NCI-H2196 treated with DMSO at 0.1 percent for 48 hours (cell line): ENCODE data around the gene KREMEN1.
"Not testable (repeated sequence)": the region's sequence is repeated elsewhere in the genome, so short reads cannot be mapped to it uniquely, and the experiment has no call there.

Experiments used
- DNase-seq: peaks from one replicate; lab custom pipeline; 2025; ENCODE audit not compliant: unreplicated experiment; lab: John Stamatoyannopoulos, UW

The KREMEN1 gene

DNA sequence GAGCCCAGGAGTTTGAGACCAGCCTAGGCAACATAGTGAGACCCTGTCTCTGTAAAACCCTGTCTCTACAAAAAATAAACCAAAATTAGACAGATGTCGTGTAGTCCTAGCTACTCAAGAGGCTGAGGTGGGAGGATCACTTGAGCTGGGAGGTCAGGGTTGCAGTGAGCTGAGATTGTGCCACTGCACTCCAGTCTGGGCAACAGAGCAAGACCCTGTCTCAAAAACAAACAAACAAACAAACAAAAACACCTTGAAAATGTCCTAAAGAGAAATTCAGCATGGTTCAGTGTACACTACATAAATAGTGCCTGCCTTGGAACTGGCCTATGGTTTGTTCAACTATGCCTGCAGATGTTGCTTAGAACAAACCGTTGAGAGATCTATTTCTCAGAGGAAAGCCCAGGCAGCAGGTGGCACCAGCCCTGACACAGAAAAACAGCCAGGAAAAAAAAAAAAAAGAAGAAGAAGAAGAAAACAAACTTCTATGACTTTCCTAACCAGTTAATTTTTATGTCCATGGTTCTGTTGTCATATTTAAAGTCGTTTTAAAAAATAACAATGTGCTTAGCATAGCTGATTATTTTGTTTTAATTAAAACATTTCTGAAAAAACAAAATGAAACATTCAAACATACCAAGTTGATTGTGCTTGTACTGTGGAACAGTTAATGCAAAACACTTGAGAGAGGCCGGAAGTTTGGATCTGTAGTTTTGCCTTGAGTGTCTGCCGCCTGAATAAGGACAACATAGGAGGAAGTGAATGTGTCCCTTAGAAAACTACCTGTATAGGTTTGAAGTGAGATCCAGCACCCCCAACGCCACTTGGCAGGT lies 5.4 kb downstream of the KREMEN1 start:
- no peak for DNase-seq

DNA sequence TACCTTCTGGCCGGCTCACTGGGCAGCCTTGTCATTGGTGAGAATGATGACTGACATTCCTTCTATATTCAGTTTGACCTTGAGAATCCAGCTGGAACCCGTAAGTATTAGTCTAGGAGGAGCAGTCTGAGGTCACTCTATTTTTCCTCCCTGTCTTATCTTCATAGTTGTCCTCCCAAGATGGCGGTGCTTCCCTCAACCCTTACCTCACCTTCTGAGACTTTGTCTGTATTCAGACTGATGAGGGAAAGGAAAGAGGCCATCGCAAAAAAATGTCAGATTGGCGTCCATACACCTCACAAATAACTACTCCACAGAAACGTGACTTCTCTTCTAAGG lies 6.0 kb downstream of the KREMEN1 start:
- DNase-seq: no peak

DNA sequence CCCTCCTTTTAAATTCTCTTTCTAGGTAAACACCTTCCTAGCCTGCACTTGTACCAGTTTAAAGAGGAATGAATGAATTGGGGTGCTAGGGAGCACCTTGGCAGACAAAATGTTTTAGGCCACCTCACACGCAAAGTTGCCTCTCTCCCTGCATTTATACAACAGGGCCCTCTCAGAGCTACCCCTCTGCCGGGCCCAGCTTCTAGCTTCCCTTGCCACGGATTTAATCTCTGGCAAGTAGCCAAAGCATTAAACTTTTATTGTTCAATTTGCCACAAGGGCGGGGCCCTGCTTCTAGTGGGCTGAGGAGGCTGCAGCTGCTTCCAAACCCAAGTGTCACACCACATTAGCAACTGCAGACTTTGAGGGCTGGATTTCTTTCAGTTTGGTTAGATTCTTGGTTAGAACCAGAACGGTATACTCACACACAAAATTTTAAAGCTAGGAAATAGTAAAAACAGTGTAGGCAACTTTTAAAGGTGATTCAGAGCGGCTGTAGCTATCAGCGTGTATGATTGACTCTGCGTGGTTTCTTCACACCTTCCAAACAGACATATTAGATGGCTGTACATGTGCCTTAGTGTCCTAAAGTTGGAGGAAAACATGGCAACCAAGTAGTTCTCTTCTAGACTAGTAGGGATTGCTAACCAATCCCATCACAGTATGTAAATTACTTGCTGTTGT lies 6.5 kb downstream of the KREMEN1 start:
- DNase-seq: no peak

DNA sequence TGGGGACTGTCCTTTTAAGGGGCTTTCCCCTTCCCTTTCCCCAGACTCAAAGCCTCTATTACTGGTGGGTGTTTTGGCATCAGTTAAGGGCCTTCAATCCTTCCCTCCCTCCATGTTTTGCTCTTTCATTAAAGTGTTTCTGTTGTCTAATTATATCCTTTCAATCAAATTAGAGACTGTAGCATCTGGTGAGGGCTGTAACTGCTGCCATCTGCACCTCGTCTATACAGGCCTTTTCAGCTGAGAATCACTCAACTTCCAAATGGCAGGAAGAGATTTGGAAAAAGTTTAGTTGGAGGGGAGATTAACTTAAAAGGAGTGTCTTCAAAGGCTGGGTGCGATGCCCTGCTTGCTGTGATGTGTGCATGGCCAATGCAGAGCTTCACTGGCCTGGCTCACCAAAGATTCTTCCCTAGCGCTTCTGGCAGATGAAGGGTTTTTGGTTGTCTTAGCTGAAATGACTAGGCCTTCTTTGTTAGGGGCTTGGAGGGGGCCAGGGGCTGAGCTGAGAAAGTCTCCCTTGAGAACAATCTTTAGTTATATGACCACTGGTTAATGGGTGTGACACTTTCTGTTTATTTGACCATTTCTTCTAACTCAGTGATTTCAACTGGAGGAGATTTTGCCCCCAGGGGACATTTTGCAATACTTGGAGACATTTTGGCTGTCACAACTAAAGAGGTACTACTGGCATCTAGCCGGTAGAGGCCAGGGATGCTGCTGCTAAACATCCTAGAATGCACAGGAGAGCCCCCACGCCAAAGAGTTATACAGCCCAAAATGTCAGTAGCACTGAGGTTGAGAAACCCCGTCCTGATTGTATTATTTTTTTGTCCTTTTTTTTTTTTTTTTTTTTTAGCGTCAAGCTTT lies 7.5 kb downstream of the KREMEN1 start:
- DNase-seq: no peak

DNA sequence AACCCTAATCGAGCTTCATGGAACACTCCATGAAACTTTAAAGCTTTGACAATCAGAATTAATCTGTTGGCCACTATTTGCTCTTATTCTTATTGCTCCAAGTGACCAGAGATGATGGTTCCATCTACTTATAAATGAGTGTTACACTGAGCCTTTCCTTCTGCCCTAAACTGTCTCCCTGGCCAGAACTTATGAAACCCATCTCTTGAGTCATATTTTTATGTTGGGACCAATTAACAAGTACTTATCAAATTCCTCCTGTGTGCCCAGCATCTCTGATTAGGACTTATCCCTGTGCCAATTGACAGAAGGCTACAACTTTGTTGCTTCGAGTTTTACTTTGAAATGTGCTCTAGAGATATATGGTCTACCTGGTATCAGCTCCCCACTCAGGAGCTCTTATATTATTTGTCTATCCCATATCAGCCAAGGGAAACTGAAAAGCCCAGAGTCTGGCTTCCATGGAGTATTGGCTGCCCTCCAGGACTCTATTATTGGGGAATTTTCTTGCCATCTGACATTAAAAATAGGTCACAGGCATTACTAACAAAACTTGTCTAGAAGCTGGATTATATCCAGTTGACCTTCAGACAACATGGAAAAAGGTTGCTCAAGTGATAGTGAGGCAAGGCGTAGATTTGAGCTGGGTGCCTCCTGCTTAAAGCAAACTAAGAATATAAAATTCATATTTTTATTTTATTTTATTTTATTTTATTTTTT lies 8.8 kb downstream of the KREMEN1 start:
- no peak for DNase-seq

DNA sequence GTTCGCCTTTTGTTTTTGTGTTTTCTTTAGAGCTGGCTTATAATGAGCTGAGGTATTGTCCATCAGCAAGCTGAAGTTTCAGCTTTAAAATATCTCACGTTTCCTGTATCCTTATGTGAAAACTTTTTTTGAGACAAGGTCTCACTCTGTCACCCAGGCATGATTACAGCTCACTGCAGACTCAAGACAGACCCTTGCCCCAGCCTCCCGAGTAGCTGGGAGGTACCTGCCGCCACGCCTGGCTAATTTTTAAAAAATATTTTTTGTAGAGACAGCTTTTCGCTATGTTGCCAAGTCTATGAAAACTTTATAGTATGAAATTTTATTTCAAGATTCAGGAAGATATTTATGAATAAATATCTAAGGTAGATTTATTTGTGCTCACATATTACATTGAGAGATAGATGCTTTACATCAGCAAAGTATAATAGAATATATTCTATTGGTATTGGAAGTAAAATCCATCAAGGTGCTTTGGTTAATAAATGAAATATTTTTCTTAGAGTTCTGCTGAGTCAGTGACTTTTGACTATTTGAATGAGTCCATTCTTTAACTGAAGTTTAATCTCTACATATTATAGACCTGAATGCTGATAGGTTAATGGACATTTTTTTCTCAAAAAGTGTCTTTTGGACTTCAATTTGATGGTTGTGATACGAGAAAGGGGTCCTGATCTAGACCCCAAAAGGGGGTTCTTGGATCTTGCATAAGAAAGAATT lies 10.2 kb downstream of the KREMEN1 start:
- no peak for DNase-seq

DNA sequence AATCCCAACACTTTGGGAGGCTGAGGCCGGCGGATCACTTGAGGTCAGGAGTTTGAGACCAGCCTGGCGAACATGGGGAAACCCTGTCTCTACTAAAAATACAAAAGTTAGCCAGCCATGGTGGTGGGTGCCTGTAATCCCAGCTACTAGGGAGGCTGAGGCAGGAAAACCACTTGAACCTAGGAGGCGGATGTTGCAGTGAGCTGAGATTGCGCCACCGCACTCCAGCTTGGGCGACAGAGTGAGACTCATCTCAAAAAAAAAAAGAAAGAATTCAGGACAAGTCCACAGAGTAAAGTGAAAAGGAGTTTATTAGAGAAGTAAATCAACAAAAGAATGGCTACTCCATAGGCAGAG lies 10.7 kb downstream of the KREMEN1 start:
- not testable (repeated sequence) for DNase-seq

DNA sequence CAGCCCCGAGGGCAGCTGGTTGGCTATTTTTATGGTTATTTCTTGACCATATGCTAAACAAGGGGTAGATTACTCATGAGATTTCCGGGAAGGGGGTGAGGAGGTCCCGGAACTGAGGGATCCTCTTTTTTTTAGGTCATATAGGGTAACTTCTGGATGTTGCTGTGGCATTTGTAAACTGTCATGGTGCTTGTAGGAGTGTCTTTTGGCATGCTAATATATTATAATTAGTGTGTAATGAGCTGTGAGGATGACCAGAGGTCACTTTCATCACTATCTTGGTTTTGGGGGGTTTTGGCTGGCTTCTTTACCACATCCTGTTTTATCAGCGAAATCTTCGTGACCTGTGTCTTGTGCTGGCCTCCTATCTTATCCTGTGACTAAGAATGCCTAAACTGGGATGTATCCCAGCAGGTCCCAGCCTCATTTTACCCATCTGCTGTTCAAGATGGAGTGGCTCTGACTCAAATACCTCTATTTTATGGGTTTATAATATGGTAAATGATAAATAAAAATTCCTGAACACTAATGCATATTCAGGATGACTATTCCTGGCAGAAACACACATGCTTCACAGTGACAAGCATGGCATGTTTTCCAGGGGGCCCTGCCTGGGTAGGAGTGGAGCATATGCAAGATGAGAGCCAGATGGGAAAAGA lies 11.2 kb downstream of the KREMEN1 start:
- no peak for DNase-seq

DNA sequence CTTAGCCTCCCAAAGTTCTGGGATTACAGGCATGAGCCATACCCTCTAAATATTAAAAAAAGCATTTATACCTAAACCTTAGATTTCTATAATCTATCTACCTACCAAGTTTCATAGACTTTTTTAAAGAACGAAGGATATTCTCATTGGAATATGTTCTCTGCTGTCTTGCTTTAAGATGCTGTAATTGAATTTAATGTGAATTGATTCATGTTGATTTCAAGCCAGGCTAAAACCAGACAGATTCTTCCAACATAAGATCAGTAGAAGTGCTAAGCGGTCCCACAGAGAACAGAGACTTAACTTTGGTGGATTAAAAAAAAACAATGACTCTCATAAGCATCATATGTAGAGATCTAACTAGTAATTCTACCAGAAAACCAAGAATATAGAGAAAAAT lies 14.2 kb downstream of the KREMEN1 start:
- DNase-seq: no peak

DNA sequence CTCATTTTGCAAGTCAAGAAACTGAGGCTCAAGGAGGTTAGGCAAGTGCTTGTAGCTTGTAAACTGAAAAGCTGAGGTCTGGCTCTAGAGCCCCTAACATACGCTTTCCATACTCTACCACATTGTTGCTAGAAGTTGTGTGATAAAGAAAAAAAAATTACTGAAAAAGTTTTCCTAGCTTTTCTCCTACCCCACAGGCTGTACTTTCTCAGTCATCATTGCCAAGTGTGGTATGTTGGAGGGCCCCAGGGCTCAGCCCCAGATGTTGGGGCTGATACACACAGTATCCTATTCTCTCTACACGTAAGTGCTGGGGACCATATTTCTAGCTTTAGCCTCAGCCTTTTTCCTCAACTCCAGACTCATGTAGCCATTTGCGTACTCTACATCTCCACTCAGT lies 16.0 kb downstream of the KREMEN1 start:
- DNase-seq: no peak

DNA sequence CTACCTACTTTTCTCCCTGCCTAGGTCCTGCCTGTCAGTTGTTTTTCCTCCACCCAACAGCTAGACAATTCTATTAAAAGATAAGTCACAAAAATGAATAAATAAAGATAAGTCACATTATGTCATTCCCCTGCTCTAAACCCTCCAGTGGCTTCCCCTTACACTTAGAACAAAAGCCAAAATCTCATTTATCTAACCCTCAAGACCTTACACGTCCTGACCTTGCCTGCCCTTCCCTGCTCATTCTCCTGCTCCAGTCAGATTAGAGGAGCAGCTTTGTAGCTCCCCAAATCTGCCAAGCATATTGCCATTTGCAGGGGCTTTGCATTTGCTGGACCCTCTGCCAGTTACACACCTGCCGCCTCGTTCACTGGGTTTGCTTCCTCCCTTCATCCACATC lies 16.7 kb downstream of the KREMEN1 start:
- DNase-seq: no peak

DNA sequence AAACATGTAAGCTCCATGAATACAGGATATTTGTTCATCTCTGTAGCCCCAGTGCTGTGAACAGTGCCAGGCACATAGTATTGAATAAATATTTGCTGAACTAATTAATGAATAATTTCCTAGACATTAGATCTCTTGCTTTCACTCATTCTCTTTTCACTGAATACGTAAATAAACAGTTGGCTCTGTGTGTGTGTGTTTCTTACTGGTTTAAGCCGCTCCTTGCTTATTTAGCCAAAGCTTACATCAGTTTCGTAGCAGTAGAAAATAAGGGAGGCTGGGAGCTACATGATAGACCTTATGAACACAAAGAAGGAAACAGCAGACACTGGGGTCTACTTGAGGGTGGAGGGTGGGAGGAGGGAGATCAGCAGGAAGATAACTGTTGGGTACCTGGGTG lies 17.2 kb downstream of the KREMEN1 start:
- DNase-seq: no peak

DNA sequence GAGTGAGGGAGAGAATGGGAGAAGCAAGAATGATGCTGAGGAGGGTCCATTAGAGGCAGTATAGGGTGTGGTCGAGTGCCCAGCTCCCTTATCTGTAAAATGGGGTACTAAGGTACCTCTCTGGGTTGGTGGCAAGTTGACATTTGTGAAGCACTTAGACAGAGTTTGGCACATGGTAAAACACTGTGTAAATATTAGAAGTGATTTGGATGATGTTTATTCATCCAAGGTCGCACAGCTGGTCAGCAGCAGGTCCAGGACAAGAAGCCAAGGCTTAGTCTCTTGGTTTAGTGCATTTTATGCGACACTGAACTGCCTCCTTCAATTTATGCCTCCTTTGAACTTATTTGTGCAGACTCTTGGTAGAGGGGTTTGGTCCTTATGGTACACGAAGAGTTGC lies 19.4 kb downstream of the KREMEN1 start:
- DNase-seq: no peak

DNA sequence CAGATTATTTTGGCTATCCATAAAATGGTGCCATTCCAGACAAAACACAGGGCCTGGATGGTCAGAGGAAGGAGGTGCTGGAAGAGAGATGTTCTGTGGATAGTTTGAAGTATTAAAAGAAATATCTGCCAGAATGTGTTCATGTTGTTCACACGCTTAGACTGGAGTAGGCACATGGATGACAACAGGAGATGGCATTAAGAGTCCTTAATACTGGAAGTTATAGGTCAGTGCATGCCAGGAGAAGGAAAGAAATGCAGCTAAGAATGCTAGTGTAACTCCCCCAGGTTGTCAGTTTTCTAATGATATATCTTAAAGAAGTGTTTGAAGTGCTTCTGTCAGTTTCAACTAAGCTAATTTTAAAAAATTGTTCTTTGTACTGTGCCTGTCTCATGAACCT lies 20.2 kb downstream of the KREMEN1 start:
- DNase-seq: no peak

DNA sequence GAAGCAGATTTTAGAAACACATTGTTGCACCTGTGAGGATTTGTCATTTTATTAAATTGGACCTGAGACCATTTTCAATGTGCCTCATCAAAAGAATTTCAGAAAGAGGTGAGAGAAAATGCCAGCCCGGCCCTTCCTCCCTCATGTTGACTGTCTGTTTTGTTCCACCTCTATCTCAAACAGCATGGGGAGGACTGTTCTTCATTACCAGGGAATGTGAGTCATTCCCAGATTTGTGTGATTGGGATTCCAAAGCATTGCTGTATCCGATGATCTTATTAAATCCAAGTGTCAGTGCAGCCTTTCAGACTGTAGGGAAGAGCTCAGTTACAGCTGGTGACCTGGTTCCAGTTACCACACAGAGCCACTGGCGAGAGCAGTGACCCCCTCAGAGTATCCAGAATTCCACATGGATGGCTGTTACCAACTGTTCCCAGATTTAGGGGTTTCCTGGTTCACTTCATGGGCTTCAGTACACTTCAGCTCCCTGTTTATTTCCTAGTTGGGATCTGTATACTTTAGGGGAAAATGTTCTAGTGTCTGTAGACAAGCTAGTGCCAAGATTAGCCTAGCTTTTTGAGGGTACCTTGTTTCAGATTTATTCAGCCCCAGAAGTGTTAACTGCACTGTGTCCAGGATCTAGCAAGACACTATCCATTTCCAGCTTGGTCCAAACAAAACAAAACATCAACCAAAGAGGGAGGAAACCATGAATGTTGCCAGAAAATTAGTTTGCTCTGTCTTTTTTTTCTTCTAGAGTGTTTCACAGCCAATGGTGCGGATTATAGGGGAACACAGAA lies 20.9 kb downstream of the KREMEN1 start:
- DNase-seq: no peak

DNA sequence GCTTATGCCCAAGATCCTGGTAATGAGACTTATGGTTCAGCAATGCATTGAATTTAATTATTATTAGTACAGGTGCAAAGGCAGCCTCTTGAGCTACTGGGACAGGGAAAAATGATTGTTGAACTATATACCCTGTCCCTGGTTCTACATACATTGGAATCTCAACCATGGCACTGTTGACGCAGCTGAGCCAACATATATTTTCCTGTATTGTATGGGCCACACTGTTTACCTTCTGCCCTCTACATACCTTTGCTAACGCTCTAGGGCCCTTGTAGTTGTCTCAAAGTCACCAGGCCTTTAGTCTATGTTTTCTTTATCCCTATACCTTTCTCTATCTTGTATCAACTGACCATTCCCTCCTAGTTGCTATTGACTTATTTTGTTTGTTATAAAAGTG lies 22.6 kb downstream of the KREMEN1 start:
- DNase-seq: no peak

DNA sequence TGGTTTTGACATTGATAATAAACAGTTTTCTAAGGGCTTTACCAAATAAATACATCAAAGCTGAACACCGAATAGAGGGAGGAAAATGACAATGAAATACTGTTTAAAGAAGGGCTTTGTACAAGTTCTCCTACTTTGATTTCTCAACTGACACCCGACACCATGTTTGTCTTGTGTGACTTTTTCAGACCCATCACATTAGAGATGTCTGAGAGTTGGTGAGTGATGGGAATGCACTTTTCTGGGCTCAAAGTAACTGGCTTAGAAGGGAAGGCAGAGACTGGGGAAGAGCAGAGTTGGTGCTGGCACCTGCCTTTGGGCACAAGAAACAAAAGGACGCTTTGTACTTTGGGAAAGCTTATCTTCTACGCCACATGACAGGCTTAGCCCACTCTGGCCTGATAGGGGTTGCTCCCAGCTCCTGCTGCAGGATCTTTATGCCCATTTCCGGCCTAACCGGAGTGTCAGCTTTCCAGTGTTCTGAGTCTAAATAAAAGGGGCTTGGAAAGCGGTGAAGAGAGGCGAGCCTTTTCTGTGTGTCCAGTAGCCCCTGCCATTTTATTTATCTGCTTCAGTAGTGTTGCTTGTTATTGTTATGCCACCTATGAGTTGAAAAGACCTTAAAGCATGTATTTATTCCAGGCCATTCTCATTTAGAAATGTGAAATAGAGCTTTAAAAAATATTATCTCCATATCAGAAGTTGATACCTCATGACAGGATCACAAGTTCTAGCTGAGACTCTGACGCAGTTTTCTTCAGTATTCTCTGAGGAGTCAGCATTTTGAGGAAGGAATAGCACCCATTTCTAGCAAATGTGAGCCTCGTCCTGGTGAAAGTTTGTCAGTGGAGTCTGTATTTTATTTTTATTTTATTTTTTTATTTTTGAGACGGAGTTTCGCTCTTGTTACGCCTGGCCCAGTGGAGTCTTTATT lies 24.2 kb downstream of the KREMEN1 start:
- no peak for DNase-seq

DNA sequence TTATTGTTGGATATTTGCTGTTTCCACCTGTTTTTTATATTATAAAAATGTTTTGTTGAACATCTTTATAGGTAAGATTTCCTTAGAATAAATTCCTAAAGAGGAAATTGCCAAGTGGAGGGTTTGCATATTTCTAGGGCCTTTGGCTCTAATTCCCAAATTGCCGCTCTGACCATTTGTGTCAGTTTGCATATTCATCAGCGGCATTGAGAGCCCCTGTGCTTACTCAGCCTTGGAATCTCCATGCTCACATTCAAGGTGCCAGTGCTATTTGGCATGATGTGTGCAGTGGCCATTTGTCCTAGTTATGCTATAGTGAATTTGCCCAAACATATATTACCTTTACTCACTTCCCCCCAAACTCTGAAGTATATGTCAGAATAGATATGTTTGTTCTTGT lies 25.5 kb downstream of the KREMEN1 start:
- no peak for DNase-seq
